A549 (cell line): Measurements from ENCODE around the gene SKIC2.

ENCODE experiments used
- CEBPB ChIP-seq, 2 experiments: fragments of >200 bp in 1 of 2; sonication (Bioruptor Twin) in 1 of 2; formaldehyde crosslinking in 1 of 2; IDR thresholded peaks; 2 replicates each; pipeline ENCODE4 v1.6.1; 2012 to 2016
- CHD2 ChIP-seq: fragments of 150-350 bp; IDR thresholded peaks from 2 replicates; pipeline ENCODE4 v1.6.1; 2014; ENCODE audit warnings: low read length; ENCODE audit not compliant: partially characterized antibody
- CTCF ChIP-seq: fragments of >200 bp; sonication (Bioruptor Twin); formaldehyde crosslinking; IDR thresholded peaks from 3 replicates; pipeline ENCODE4 v1.5.1; 2016
- HOXB13 ChIP-seq: fragments of 250-450 bp; sonication (Bioruptor Pico); IDR thresholded peaks from 2 replicates; pipeline ENCODE4 v1.5.0; 2020; ENCODE audit warnings: low read depth, mild to moderate bottlenecking, moderate library complexity
- JUNB ChIP-seq: fragments of >200 bp; sonication (Bioruptor Twin); formaldehyde crosslinking; IDR thresholded peaks from 2 replicates; pipeline ENCODE4 v1.6.1; 2016
- POLR2A ChIP-seq: IDR thresholded peaks from 2 replicates; pipeline ENCODE4 v1.6.1; 2012; ENCODE audit warnings: mild to moderate bottlenecking, low read length
- RCOR1 ChIP-seq: fragments of 150-350 bp; IDR thresholded peaks from 2 replicates; pipeline ENCODE4 v1.6.1; 2014; ENCODE audit warnings: antibody characterized with exemption, low read length, low read depth
- REST ChIP-seq: fragments of 200-600 bp; sonication (generic); IDR thresholded peaks from 2 replicates; pipeline ENCODE4 v1.6.1; 2016; ENCODE audit warnings: antibody characterized with exemption, mild to moderate bottlenecking, moderate library complexity
- ZSCAN20 ChIP-seq: fragments of 250-450 bp; sonication (Bioruptor Pico); IDR thresholded peaks from 2 replicates; pipeline ENCODE4 v1.8.0; 2022; ENCODE audit warnings: mild to moderate bottlenecking, moderate library complexity

GRCh38 chr6:31915756-31916155 is 43.2 kb upstream of the SKIC2 start:
- no peak for TF ChIP-seq CTCF
- TF ChIP-seq POLR2A: no peak
- no peak for TF ChIP-seq HOXB13 (CRISPR knock-in tag)
- TF ChIP-seq CHD2: no peak
- no peak for TF ChIP-seq RCOR1
- no peak for TF ChIP-seq REST
- no peak for TF ChIP-seq JUNB
- TF ChIP-seq CEBPB (IDR thresholded peaks at IDR 0.05): no peak
- no peak for TF ChIP-seq ZSCAN20 (CRISPR knock-in tag)
